K562 (cell line): ENCODE results near the gene TPMT. TPM values are rescaled to one million over a fixed set of nuclear protein-coding genes. Genes with fewer than 3 reads are reported as not detected.

ENCODE experiments used
- ATAC-seq: fragments of 200-7000 bp; cut with Tn5 transposase; 3 replicates; pipeline ENCODE4 v1.9.1; 2020; ENCODE audit warnings: moderate library complexity
- BruUV-seq: library from RNA; stranded (reverse); fragments of 400-500 nt; replicated peaks from 2 replicates; lab custom pipeline; 2021; lab: Mats Ljungman, UMichigan
- CTCF ChIA-PET: fragments of 300-600 bp; formaldehyde crosslinking; extraction: SDS; loops from one replicate; lab custom pipeline; 2021; ENCODE audit warnings: low intra/inter-chr PET ratio; lab: Yijun Ruan, JAX
- POLR2A ChIA-PET: fragments of 300-600, 350-650 bp; sonication (Branson Sonifier 250); formaldehyde crosslinking; extraction: SDS; loops from one replicate; lab custom pipeline; 2021; ENCODE audit warnings: antibody characterized with exemption, inconsistent platforms; lab: Yijun Ruan, JAX
- DNase-seq, 4 experiments: peaks; one replicate each; pipeline versions ENCODE4 v3.0.0 to v3.0.0-alpha.2; 2011 to 2018; ENCODE audit warnings: low spot score in 3 of 4, mixed read lengths in 3 of 4; ENCODE audit errors: extremely low read depth in 1 of 4
- FAIRE-seq: peaks from 2 replicates; lab custom pipeline; 2011; peaks lifted over from hg19 to GRCh38; lab: Jason Lieb, UNC
- H2AFZ ChIP-seq: 2 replicates; pipeline ENCODE4 v1.6.0; 2011; ENCODE audit warnings: low read depth, low read length, control low read depth, inconsistent platforms
- H3K27ac ChIP-seq: fragments of 200-600 bp; 3 replicates; pipeline ENCODE4 v1.8.0; 2011; ENCODE audit warnings: low read depth, mild to moderate bottlenecking, control low read depth, inconsistent platforms, low read length, moderate library complexity, mixed read lengths; ENCODE audit errors: extremely low read depth
- H3K27me3 ChIP-seq, 2 experiments: fragments of 300-600 bp in 1 of 2; 2 replicates in 1 of 2; 3 replicates in 1 of 2; pipeline versions ENCODE4 v1.6.0 to v1.8.0; 2011; ENCODE audit warnings: inconsistent platforms in 2 of 2, low read length in 2 of 2, mild to moderate bottlenecking in 1 of 2, mixed read lengths in 1 of 2, moderate library complexity in 1 of 2; ENCODE audit not compliant: control insufficient read depth in 2 of 2, insufficient read depth in 2 of 2
- H3K36me3 ChIP-seq: fragments of 300-600 bp; 3 replicates; pipeline ENCODE4 v1.8.0; 2011; ENCODE audit warnings: mild to moderate bottlenecking, low read length, inconsistent platforms; ENCODE audit not compliant: control insufficient read depth, insufficient read depth
- H3K4me1 ChIP-seq, 2 experiments: fragments of 200-600 bp in 1 of 2; replicated peaks in 1 of 2; 2 replicates in 1 of 2; 3 replicates in 1 of 2; pipeline versions ENCODE4 v1.5.1 to v1.8.0; 2011; ENCODE audit warnings: inconsistent platforms in 2 of 2, low read length in 2 of 2, mild to moderate bottlenecking in 1 of 2, mixed read lengths in 1 of 2, moderate library complexity in 1 of 2; ENCODE audit not compliant: control insufficient read depth in 2 of 2, insufficient read depth in 2 of 2
- H3K4me2 ChIP-seq: 2 replicates; pipeline ENCODE4 v1.6.1; 2011; ENCODE audit warnings: low read length, control low read depth, inconsistent platforms, mixed read lengths; ENCODE audit not compliant: insufficient read depth
- H3K4me3 ChIP-seq: fragments of 200-600 bp; sonication (generic), shearing (Covaris generic); 2 replicates; pipeline ENCODE4 v1.5.1; 2016; ENCODE audit warnings: control low read depth, inconsistent platforms
- H3K79me2 ChIP-seq: fragments of 200-600 bp; 3 replicates; pipeline ENCODE4 v1.8.0; 2011; ENCODE audit warnings: low read length, inconsistent platforms; ENCODE audit not compliant: control insufficient read depth, insufficient read depth
- H3K9ac ChIP-seq, 2 experiments: 2 replicates each; pipeline versions ENCODE4 v1.6.0 to v1.6.1; 2011; ENCODE audit warnings: low read depth in 2 of 2, low read length in 2 of 2, control low read depth in 1 of 2, inconsistent platforms in 1 of 2, mild to moderate bottlenecking in 1 of 2, mixed read lengths in 1 of 2; ENCODE audit not compliant: insufficient read depth in 1 of 2
- H3K9me1 ChIP-seq: one replicate; pipeline ENCODE4 v1.6.0; 2011; ENCODE audit warnings: inconsistent platforms, mild to moderate bottlenecking, low read length, moderate library complexity; ENCODE audit not compliant: control insufficient read depth, insufficient read depth
- H3K9me3 ChIP-seq: replicated peaks from 2 replicates; pipeline ENCODE4 v1.5.1; 2011; ENCODE audit warnings: low read depth, low read length, inconsistent platforms; ENCODE audit not compliant: control insufficient read depth, insufficient read depth
- H4K20me1 ChIP-seq: replicated peaks from 2 replicates; pipeline ENCODE4 v1.6.1; 2011; ENCODE audit warnings: low read length, inconsistent platforms, mixed read lengths; ENCODE audit not compliant: control insufficient read depth, insufficient read depth
- E2F4 ChIP-seq: sonication (generic); formaldehyde crosslinking; IDR thresholded peaks from 2 replicates; pipeline ENCODE4 v1.8.0; 2022; ENCODE audit warnings: mild to moderate bottlenecking, low read depth, missing genetic modification reagents
- GMEB1 ChIP-seq: fragments of 250-450 bp; sonication (Bioruptor Pico); IDR thresholded peaks from 2 replicates; pipeline ENCODE4 v1.4.0; 2020; ENCODE audit warnings: mild to moderate bottlenecking
- TEAD1 ChIP-seq, 2 experiments: fragments of 450-650 bp in 1 of 2; sonication (generic) in 1 of 2; formaldehyde crosslinking; IDR thresholded peaks; 2 replicates each; pipeline versions ENCODE4 v1.4.0 to v1.8.0; 2020 to 2022; ENCODE audit warnings: mild to moderate bottlenecking in 2 of 2, missing genetic modification reagents in 1 of 2
- ZNF12 ChIP-seq: sonication (generic); formaldehyde crosslinking; IDR thresholded peaks from 2 replicates; pipeline ENCODE4 v1.4.0; 2020; ENCODE audit warnings: mild to moderate bottlenecking, missing genetic modification reagents
- ZNF134 ChIP-seq: fragments of 250-450 bp; sonication (Bioruptor Pico); conservative IDR thresholded peaks from 2 replicates; pipeline ENCODE4 v1.4.0; 2020
- ZNF584 ChIP-seq: fragments of 200-800 bp; sonication (Bioruptor generic); IDR thresholded peaks from 2 replicates; pipeline ENCODE4 v1.6.1; 2016; ENCODE audit warnings: low read depth, mild to moderate bottlenecking, missing genetic modification characterization, missing compliant biosample characterization
- WGBS: fragments of 100-300 bp; shearing (Covaris generic); methylation state at CpG from one replicate; pipeline ENCODE4 v1.1.6; 2016; ENCODE audit warnings: low coverage, mixed read lengths; ENCODE audit not compliant: insufficient coverage; ENCODE audit errors: missing lambda C conversion rate; 5-methylcytosine and 5-hydroxymethylcytosine counted together
- in situ Hi-C: fragments of 300-500 bp; cut with MboI; formaldehyde crosslinking; loops from 4 replicates; pipeline ENCODE4 v1.15.0; 2018; ENCODE audit warnings: inconsistent platforms, mixed read lengths
- intact Hi-C: fragments of 100-400 bp; cut with micrococcal nuclease; formaldehyde crosslinking; loops from 2 replicates; pipeline ENCODE4 v1.14.2; 2022
- polyA plus RNA-seq, 8 experiments: library from polyadenylated mRNA; depleted of rRNA in 4 of 8; stranded (reverse) in 5 of 8; unstranded in 3 of 8; fragments of >200 nt; fragmentation: Nextera tagmentation in 2 of 8; fragmentation: Illumina TruSeq in 1 of 8; extraction: Ambion mirVana in 2 of 8; extraction: Trizol in 1 of 8; gene quantifications; 2 replicates each; pipeline versions ENCODE4 v1.2.1 to v1.2.3, GENCODE V29; 2011 to 2014; ENCODE audit warnings: inconsistent platforms in 1 of 8, missing spikeins in 1 of 8
- total RNA-seq, 7 experiments: library from RNA; depleted of rRNA in 6 of 7; stranded (reverse); fragments of >200 nt in 6 of 7; fragmentation: Illumina TruSeq in 2 of 7; extraction: Trizol in 2 of 7; gene quantifications; 2 replicates each; pipeline versions ENCODE4 v1.2.1 to v1.2.3, GENCODE V29; 2011 to 2021; ENCODE audit warnings: low replicate concordance in 1 of 7

The TPMT gene
- total and polyA plus RNA-seq, 9 of the 15 experiments (the other 6 are each of a cell fraction or from before 2014, with no cell fraction given), result 24.2 to 67.4 (median 46.5) TPM

GRCh38 chr6:18119236-18119635, 35.6 kb downstream of the TPMT start:
- H3K4me3 ChIP-seq, result no peak overlapping the region
- FAIRE-seq, result no peak
- in situ Hi-C loops (no loop called here), intact Hi-C loops (loop anchor here (5.0 kb wide), 1 partner anchor 532 kb away; no protein-coding TSS in a partner anchor)
- 15% methylated on average over 5 of the region's 5 CpGs for WGBS
- H3K4me2 ChIP-seq, result no peak overlapping the region
- no peaks in the 10 kb centered on the region for H3K79me2 ChIP-seq
- H3K27ac ChIP-seq, result no peak overlapping the region
- POLR2A ChIA-PET, result interaction anchor here (0.9 to 1.7 kb wide), 2 partner anchors 8 to 9 kb away, joined by 3 read pairs; no protein-coding TSS in a partner anchor
- no peak for DNase-seq
- no peak for TF ChIP-seq E2F4 (CRISPR knock-in tag)
- no peak for TF ChIP-seq ZNF12 (CRISPR knock-in tag)
- TF ChIP-seq ZNF134 (CRISPR knock-in tag), result no peak
- no peak for TF ChIP-seq GMEB1 (CRISPR knock-in tag)
- TF ChIP-seq ZNF584 (CRISPR knock-in tag), result no peak
- no peak for TF ChIP-seq TEAD1 (CRISPR knock-in tag; IDR thresholded peaks at IDR 0.05)
- H3K27me3 ChIP-seq, result no peaks in the 10 kb centered on the region; a peak in 1 of 5 replicates
- CTCF ChIA-PET, result no interaction called here
- no peaks in the 10 kb centered on the region for H3K36me3 ChIP-seq
- peaks cover 3 to 8% of the 10 kb centered on the region in 2 experiments; a peak in 2 of 5 replicates for H3K4me1 ChIP-seq
- H3K9me1 ChIP-seq, result no peaks in the 10 kb centered on the region
- H3K9ac ChIP-seq, result no peak overlapping the region
- no peak overlapping the region for H2AFZ ChIP-seq
- BruUV-seq, result no TSS peak
- no peak for ATAC-seq
- no peaks in the 10 kb centered on the region for H4K20me1 ChIP-seq
- no peaks in the 10 kb centered on the region for H3K9me3 ChIP-seq
